IMR-90 (cell line): ENCODE data around the gene AGPAT3.

Experiments used
- CEBPB ChIP-seq: IDR thresholded peaks from 2 replicates; pipeline ENCODE4 v1.6.1; 2012; ENCODE audit warnings: low read depth, low read length, improper control_type of control experiment
- MXI1 ChIP-seq: IDR thresholded peaks from 2 replicates; pipeline ENCODE4 v1.6.1; 2012; ENCODE audit warnings: low read depth, mild to moderate bottlenecking, low read length, moderate library complexity, borderline replicate concordance
- RCOR1 ChIP-seq: IDR thresholded peaks from 2 replicates; pipeline ENCODE4 v1.6.1; 2012; ENCODE audit warnings: mild to moderate bottlenecking, low read length, improper control_type of control experiment; ENCODE audit not compliant: insufficient replicate concordance
- RFX5 ChIP-seq: IDR thresholded peaks from 2 replicates; pipeline ENCODE4 v1.8.0; 2012; ENCODE audit warnings: low read depth, mild to moderate bottlenecking, low read length, moderate library complexity
- SMC3 ChIP-seq: fragments of 150-350 bp; IDR thresholded peaks from 2 replicates; pipeline ENCODE4 v1.6.1; 2016; ENCODE audit warnings: low read depth, mild to moderate bottlenecking, antibody characterized with exemption, low read length, moderate library complexity
- TF ChIP-seq, protein P1 (sequence below): conservative IDR thresholded peaks from 2 replicates; pipeline ENCODE4 v1.5.1; 2012; ENCODE audit warnings: mild to moderate bottlenecking, low read depth, low read length, improper control_type of control experiment

DNA sequence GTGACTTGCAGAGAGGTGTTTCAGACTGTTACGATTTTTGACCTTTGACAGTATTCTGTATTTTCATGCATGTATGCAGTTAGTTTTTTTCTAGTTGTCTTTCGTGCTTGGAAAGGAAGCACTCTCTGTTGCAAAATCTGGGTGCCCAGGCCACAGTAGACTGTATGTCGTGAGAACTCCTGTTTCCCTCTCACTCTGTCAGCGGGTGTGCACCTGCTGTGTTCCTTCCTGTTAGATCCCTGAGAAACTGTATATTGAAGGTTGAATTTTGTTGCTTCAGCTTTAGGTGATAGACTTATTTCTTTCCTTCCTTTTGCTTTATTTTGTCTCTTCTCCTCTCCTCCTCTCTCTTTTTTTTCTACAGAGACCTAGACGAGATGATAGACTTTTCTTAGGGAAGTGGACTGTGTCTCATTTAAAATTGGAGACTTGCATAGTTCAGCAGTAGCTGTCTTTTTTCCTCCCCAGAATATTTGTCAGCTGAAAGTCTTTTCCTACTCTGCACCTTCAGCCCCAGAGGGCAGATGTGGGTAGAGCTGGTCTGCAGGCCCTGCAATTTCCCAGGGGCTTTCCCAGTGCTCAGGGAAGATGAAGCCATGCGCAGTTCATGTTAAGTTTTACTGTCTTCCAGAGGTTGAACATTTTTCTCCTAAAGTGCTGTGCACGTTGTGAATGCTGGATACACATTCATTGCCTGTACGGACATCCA, 148.5 kb downstream of the AGPAT3 start:
- no peak for TF ChIP-seq CEBPB
- TF ChIP-seq, protein P1, sequence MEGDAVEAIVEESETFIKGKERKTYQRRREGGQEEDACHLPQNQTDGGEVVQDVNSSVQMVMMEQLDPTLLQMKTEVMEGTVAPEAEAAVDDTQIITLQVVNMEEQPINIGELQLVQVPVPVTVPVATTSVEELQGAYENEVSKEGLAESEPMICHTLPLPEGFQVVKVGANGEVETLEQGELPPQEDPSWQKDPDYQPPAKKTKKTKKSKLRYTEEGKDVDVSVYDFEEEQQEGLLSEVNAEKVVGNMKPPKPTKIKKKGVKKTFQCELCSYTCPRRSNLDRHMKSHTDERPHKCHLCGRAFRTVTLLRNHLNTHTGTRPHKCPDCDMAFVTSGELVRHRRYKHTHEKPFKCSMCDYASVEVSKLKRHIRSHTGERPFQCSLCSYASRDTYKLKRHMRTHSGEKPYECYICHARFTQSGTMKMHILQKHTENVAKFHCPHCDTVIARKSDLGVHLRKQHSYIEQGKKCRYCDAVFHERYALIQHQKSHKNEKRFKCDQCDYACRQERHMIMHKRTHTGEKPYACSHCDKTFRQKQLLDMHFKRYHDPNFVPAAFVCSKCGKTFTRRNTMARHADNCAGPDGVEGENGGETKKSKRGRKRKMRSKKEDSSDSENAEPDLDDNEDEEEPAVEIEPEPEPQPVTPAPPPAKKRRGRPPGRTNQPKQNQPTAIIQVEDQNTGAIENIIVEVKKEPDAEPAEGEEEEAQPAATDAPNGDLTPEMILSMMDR: no peak
- no peak for TF ChIP-seq MXI1
- no peak for TF ChIP-seq RCOR1
- no peak for TF ChIP-seq SMC3
- TF ChIP-seq RFX5: no peak
